A204.1 (cell line): ENCODE data around the gene TCEA2.
"Not testable (repeated sequence)": the region's sequence is repeated elsewhere in the genome, so short reads cannot be mapped to it uniquely, and the experiment has no call there.

Source experiments
- FAIRE-seq: peaks from 2 replicates; lab custom pipeline; 2012; peaks lifted over from hg19 to GRCh38; lab: Jason Lieb, UNC

Gene TCEA2

DNA sequence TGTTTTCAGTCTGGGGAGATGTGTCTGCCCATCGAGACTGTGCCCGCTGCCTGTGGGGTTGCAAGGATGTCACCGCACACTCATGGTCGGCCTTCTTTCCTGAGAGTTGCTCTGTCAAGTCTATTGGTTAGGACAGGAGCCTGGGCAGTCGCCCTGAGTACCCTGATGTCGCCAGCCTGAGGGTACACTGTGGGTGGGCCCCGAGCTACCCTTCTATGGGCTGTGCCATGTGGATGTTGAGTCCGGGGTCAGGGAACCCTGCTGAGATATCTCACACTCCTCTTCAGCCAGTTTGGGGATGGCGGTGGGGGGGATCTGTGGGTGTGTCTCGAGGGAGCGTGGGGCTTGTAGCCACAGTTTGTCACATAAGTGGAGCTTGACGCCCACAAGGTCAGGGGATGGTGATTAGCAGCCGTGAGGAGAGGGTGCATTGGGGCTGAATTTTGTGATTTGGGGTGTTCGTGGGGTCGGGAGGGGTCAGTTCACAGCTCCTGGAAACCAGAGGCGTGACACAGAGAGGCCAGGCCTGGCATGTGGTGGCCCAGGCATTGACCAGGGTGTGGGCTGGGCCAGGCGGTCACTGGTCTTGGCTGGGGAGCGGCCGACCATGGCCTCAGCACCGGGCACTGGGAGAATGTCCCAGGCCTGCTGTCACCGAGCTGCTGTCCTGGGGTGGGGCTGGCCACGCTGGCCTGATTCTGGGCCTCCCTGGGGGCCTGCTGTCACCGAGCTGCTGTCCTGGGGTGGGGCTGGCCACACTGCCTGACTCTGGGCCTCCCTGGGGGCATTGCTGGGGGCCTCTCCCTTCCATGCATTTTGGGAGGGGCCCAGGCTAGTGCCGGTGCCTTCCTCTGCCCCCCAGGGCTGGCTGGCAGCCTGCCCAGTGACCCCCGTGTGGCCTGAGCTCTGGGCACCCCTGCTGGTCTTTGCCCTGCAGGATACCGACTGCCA lies 46.0 kb downstream of the TCEA2 start:
- FAIRE-seq, result no peak

DNA sequence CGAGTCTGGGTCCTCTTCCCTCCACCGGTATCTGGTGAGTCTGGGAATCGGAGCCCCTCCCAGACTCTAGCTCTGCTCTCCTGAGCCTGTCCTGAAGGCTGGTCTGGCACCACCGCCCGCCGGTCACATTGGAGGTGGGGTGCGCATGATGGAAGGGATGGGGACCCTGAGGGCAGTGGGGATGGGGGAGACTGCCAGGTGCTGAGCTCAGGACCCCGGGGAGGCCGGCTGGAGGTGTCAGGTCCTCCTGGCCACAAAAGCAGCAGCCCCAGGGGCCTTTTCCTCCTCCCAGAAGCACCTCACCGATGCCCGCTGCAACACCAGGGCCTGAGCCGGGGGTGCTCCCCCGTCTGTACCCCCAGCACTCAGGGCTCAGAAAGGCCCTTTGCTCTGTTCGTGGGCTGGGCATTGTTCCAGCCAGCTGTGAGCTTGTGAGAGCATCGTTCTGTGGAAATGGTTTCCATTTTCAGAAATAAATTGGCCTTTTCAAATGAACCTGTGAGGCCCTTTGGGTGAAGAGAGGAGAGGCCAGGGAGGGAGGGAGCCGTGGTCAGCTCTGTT lies 46.9 kb downstream of the TCEA2 start:
- FAIRE-seq, result no peak

DNA sequence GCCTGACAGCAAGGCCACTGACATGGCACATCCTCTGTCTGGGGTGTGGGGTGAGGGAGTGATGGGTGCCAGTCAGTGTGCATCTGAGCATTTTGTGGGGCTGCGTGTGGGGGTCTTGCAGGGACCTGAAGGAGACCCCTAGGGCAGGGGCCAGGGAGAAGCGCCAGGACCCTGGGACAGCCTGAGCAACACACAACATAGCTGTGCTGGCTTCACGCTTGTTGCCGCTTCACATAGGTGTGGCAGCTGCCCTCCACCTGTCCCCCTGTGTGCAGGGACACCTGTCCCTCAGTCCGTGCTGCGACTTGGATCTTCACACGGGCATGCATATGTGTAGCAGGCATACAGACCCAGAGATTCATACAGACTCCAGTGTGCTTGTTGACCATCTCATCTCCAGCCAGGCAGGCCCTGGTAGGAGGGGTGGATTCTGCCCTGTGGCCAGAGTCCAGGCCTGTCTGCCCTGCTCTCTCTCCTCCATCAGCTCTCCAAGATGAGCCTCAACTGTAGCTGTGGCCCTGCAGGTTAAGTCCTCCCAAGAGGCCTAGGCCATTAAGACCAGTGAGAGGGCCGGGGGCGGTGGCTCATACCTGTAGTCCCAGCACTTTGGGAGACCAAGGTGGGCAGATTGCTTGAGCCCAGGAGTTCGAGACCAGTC lies 47.5 kb downstream of the TCEA2 start:
- no peak for FAIRE-seq

DNA sequence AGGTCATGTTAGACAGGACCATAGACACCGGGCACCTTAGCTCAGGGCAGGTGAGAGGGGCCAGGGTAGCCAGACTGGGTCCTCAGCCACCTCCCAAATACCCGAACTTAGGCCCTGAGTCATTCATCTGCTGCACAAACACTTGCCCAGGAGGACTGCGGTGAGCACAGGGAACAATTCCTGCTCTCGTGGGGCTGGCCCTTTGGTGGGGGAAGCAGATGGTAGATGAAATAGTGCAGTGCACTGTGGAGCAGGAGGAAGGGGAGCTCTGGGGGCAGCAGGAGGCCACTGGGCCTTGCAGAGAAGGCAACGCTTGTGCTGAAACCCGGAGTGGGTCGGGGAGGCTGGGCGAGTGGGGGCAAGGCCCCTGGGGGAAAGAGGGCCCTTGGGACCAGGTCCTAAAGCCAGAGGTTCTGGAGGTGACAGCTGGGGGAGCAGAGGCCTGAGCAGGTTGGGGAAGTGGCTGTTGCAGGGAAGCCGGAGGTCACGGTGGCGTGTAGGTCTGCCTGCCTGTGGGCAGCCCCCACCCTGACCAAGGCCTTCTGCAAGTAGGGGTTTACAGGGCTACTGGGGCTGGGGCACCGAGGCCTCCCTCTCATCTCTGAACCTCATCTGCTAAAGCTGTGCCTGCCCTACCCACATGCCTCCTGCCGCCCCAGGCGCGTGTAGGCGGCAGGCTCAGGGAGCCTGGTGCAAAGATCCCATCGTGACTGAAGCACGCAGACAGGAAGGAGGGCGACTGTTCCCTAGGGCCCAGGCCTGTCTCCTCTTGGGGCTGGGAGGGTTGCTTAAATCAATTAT lies 49.0 kb downstream of the TCEA2 start:
- no peak for FAIRE-seq

DNA sequence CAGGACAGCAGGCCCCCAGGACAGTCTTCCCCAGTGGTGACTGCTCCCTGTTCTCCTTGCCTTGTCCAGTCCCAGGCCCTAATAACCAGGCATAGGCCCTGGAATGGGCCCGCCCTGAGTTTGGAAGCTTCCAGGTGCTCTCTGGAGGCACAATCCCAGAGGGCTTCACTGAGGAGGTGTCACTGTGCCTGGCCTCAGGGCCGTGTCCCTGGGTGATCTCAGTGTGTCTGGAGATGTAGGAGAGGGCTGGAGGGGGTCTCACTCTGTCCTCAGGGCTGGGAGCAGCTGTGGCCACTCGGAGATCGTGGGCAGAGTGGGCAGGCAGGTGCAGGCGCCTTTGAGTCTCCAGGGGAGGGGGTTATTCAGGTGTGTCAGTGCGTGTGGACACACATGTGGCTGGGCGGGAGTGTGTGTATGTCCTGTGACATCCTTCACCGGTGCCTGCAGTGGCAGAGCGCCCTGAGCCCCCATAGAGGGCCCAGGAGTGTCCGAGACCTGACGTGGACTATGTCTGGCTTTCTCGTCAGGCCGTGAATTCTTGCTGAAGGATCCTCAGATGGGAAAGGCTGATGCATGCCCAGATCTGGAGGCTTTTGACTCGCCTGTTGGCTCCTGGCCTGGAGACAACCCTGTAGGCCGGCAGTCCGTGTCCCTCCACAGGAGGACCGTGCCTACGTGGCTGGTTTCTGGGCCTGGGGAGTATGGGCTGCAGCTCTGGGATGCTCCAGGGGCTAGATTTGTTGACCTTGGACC lies 49.9 kb downstream of the TCEA2 start:
- no peak for FAIRE-seq

DNA sequence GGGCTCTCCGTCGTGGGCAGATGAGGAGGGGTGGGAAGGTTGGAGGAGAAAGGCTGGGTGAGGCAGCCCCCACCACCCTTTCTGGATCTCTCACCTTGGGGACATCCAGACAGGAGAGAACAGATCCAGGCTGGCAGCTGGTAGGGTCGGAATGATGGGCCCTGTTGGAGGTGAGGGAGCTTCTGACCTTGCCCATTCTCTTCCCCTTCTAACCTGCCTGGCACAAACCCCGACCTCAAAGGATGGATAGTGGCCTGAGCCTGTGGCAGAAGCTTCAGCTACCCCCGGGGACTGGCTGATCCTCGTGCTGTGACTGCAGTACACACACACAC lies 50.4 kb downstream of the TCEA2 start:
- FAIRE-seq, result no peak

DNA sequence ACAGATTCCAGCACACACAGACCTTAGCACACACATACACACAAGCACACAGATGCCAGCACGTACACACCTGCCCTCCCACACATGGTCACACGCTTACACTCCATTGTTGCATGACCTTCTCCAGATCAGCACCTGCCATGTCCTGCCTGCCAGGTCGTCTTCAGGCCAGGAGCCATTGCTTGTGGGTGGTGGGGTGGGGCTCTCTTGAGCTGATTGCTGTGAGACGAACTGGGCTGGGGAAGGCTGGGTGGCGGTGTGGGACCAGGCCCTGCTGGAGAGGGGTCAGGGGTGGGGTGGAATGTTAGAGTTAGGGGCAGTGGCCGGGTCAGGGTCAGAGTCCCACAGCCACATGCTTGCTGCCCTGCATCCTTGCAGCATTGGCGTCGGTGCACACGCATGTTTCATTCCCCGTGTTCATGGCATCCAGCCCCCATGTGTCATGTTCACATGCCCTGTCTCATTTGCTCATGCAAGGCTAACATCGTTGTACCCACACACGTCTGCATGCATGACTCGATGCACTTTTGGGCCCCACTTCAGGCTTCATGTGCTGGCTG lies 50.9 kb downstream of the TCEA2 start:
- no peak for FAIRE-seq

DNA sequence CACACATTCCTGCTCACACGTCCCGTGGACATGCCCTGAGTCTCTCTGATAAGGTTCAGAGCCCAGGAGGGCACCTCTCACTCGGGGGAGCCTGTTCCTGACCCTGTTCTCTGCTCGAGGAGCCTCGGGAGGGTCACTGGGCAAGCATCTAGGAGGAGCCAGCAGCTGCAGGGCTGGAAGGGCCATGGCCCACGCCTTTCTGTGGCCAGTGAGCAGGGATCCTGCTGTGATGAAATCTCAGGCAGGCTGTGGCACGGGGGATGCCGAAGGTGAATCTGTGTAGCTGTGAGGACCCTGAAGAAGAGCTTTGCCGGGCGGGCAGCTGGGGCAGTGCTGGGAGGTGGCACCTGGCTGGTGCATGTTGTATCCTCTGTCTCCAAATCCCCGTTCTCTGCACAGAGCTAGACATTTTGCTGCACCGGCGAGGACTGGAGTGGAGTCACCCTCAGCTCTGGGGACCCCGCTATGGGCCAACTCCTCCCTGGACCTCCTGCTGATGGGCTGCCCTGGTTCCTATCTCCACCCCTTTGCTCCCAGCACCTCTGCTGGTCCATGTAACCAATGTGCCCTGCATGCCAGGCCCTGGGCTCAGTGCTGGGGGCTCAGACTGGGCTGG lies 51.5 kb downstream of the TCEA2 start:
- FAIRE-seq, result no peak

DNA sequence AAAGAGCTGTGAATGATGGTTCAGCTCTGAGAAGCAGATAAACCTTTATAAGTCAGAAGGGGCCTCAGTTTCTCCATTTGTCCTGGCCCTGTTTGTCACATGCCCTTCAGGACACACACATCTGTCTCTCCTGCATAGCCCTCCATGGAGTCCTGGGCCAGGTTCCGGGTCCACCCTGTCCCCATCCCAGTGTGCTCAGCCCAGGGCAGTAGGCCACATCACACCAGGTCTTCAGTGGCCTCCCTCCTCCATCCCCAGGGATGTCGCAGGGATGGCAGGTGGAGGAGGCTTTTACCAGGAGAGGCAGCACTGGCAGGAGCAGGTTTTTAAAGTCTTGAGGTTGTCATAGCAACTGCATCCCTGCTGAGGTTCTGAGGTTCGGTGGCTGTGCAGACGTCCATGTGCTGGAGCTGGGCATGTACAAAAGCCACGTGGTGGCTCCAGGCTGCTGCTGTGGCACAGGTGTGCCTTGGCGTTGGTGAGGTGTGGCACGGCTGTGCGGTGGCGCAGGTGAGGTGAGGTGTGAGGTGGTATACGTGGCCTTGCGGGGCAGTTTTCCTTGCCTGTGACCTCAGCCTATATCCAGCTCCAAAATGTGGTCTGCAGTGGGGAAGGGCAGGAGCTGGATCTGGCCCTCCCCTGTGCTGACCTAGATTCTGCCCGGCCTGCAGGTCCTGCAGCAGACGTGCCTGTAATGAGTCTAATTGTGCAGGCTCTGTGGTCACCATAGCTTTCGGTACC lies 52.3 kb downstream of the TCEA2 start:
- FAIRE-seq, result no peak

DNA sequence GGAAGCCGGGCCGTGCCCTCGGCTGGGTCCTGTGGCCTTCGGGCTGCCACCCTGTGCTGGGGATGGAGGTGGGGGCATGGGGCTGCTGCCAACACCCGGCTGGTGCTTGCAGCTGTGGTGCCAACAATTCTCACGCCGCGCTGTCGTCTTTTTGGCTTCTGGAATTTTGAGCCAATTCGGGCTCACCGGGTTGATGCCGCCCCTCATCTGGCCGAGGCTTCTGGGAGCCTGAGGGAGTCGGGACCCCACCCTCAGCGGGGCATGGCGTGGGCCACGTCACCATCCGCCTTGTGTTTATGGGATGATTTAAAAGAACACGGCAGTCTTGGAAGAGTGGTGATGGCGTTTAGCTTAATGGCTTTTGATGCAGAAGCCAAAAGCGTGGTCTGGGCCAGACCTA lies 53.0 kb downstream of the TCEA2 start:
- FAIRE-seq, result no peak

DNA sequence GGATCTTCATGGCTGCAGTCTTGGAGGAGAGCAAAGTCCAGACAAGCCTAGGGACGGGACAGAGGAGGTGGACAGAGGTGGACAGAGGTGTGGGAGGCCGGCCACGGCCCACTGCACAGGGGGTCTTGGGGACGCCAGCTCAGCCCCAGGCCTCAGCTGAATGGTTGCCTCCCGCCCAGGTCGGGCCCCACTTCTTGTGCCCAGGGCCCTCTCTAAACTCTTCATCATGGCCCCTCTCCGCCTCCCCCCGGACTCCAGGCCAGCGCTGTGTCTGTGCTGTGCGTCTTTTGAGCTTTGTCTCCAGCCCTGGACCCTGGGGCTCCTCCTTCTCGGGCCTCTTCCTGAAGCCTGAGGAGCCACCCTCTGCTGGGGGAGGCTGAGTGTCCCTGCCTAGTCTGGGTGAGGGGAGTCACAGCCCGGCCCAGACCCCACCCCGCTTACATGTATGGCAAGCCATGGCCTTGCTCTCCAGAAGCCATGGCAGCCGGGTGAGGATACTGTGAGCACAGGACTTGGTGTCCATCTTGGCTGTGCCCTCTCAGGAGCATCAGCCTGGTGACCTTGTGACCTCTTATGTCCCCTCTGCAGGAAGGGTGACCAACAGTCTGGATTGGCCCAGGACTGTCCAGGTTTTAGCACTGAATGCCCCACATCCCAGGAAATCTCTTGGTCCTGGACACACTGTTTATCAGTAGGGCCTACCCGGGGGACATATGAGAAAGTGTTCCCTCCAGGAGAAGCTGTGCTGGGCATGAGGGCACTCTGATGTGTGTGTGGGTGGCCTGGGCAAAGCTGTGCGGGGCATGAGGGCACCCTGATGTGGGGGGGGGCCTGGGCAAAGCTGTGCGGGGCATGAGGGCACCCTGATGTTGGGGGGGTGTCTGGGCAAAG lies 53.8 kb downstream of the TCEA2 start:
- no peak for FAIRE-seq

DNA sequence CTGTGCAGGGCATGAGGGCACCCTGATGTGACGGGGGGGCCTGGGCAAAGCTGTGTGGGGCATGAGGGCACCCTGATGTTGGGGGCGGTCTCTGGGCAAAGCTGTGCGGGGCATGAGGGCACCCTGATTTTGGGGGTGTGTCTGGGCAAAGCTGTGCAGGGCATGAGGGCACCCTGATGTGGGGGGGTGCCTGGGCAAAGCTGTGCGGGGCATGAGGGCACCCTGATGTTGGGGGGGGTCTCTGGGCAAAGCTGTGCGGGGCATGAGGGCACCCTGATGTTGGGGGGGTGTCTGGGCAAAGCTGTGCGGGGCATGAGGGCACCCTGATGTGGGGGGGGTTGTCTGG lies 54.4 kb downstream of the TCEA2 start:
- not testable (repeated sequence) for FAIRE-seq

DNA sequence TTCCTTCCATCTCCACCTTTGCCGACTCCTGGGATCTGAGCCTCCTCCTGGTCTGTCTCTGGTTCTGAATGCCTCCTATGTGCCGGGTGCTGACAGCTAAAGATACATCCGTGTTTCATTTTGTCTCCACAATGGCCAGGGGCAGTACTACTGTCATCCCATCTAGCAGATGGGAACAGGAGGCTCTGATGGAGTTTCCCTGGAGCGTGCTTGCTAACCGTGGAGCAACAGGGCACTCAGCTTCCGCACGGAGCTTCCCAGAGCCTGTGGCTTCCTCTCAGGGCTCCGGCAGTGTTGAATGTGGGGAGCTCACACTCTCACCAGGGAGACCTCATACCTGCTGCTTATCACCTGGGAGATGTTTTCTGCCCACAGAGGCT lies 56.3 kb downstream of the TCEA2 start:
- FAIRE-seq, result no peak

DNA sequence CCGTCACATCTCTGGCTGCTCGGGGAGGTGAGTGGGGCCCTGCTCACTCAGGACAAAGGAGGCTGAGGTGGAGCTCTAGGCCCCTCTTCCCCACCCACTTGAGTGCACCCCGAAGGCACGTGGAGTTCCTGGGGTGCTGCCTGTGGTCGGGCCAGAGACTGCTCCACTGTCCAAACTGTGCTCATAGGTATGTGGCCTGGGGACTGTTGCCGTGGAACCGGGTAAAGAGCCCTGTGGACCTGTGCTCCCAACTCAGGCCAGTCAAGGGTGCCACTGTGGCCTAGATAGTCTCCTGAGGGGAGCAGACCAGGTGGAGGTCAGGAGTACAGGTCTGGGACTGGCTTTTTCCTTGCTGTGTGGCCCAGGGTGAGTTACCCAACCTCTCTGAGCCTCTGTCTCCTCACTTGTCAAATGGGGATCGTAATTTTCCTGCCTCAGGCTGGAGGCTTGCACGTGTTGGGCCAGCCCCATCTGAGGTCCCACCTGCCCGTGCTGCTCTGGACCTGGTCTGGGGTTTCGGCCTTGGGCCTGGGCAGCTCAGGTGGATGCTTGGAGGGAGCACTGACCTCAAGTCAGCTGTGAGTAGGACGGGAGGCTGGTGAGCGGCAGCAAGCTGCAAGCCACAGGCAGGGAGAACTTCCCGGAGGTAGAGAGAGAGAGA lies 56.8 kb downstream of the TCEA2 start:
- no peak for FAIRE-seq

DNA sequence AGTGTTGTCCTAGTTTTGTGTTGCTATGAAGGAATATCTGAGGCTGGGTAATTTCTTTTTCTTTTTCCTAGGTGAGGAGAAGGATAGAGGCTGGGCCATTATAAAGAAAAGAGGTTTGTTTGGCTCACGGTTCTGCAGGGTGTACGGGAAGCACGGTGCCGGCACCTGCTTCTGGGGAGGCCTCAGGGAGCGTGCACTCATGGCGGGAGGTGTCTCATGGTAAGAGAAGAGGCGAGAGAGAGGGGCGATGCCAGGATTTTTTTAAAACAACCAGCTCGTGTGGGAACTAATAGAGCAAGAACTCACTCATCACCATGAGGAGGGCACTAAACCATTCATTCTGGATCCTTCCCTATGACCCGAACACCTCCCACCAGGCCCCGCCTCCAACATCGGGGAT lies 58.6 kb downstream of the TCEA2 start:
- FAIRE-seq, result no peak
